Tibial nerve (tissue), 4 donors: Measurements from ENCODE around the gene KRTAP10-3. TPM values are rescaled to one million over a fixed set of nuclear protein-coding genes. Genes with fewer than 3 reads are reported as not detected.

Experiments
- DNase-seq, 2 donors: peaks; one replicate each; pipeline ENCODE4 v3.0.0-alpha.2; 2019; ENCODE audit warnings: low spot score in 2 of 2
- H3K27ac ChIP-seq, 4 donors: fragments of 200-600 bp; sonication (generic) in 3 of 4; one replicate each; pipeline ENCODE4 v1.5.1; 2017 to 2019; ENCODE audit warnings: mild to moderate bottlenecking in 1 of 4
- H3K27me3 ChIP-seq, 2 donors: fragments of 200-600 bp; sonication (generic) in 1 of 2; one replicate each; pipeline versions ENCODE4 v1.5.1 to v1.6.0; 2017 to 2019
- H3K36me3 ChIP-seq, 3 donors: fragments of 200-600 bp; sonication (generic); one replicate each; pipeline ENCODE4 v1.5.1; 2018 to 2019
- H3K4me1 ChIP-seq, 4 donors: fragments of 200-600 bp; sonication (generic) in 3 of 4; one replicate each; pipeline ENCODE4 v1.5.1; 2017 to 2019
- H3K4me3 ChIP-seq, 4 donors: fragments of 200-600 bp; sonication (generic) in 3 of 4; one replicate each; pipeline ENCODE4 v1.5.1; 2017 to 2019; ENCODE audit warnings: mild to moderate bottlenecking in 1 of 4, moderate library complexity in 1 of 4
- H3K9me3 ChIP-seq, 4 donors: fragments of 200-600 bp; sonication (generic) in 3 of 4; one replicate each; pipeline ENCODE4 v1.5.1; 2017 to 2019
- EP300 ChIP-seq, 2 donors: sonication (generic); formaldehyde crosslinking; IDR thresholded peaks; one replicate each; pipeline ENCODE4 v1.6.1; 2017; ENCODE audit warnings: antibody characterized with exemption in 2 of 2, mild to moderate bottlenecking in 1 of 2
- POLR2A ChIP-seq, 2 donors: fragments of 450-650 bp; IDR thresholded peaks; one replicate each; pipeline ENCODE4 v1.6.1; 2017; ENCODE audit warnings: antibody characterized with exemption in 2 of 2, mild to moderate bottlenecking in 2 of 2, moderate library complexity in 2 of 2
- WGBS, 2 donors: methylation state at CpG; one replicate each; pipeline ENCODE4 v1.1.5; 2018; 5-methylcytosine and 5-hydroxymethylcytosine counted together
- total RNA-seq, 4 donors: library from RNA; depleted of rRNA; stranded (reverse); fragments of >200 nt; gene quantifications; one replicate each; pipeline ENCODE4 v1.1.0, GENCODE V29; 2016
- TF ChIP-seq, protein P1 (sequence below), 5 experiments: fragments of 200-600 bp in 3 of 5; fragments of 450-650 bp in 2 of 5; sonication (generic) in 3 of 5; IDR thresholded peaks; one replicate each; pipeline ENCODE4 v1.5.1; 2016 to 2019; ENCODE audit warnings: antibody characterized with exemption in 5 of 5, mild to moderate bottlenecking in 3 of 5, moderate library complexity in 2 of 5

KRTAP10-3 gene
- total RNA-seq, 4 donors from 2014 or later: not detected

DNA sequence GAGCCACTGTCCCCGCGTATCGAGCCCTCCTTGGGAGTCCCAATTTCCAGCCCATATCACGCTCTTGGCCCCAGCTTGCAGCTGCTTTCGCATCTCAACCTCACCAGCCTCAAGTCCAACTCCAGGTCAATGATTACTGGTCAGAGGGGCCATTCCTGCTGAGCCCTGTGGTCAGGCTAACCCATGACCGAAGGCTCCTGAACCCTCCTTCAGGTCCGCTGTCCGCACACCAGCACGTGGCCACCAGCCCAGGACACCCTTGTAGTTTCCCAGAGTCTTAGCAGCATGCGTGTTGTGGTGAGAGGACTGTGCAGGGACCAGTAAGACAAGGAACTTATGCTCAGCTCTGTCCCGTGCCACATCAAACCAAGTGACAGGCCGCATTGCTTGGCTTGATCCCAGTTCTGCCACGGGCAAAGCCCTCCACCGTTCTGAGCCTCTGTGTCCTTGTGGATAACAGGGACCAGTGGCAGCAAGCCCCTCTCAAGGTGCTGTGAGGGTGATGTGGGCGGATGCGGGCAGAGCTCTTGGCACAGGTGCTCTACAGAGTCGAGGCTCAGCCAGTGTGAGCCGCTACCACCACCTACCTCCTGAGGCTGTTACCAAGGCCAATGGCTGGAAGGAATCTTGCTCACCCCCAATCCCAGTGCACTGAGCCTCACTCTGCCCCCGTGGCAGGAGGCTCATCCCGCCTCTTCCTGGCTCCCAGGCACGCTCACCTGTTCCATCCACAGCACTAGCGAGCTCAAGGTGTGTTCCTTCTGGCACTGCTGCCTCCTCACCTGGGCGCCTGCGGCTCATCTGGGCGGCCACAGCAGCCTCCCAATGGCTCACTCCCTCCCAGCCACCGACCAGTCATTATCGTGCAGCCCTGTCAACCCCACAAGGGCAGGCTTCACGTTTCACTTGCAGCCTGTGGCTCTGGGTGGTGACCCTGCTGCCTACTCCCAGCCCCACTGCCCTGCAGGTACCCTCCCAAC lies 39.0 kb downstream of the KRTAP10-3 start:
- H3K4me1 ChIP-seq: no peaks in the 10 kb centered on the region
- H3K36me3 ChIP-seq: no peaks in the 10 kb centered on the region
- no peak for DNase-seq
- 90 to 92% methylated on average over 28 of the region's 28 CpGs for WGBS, 2 donors
- no peaks in the 10 kb centered on the region for H3K27me3 ChIP-seq
- no peak overlapping the region for H3K4me3 ChIP-seq
- H3K9me3 ChIP-seq: no peaks in the 10 kb centered on the region
- TF ChIP-seq, protein P1, sequence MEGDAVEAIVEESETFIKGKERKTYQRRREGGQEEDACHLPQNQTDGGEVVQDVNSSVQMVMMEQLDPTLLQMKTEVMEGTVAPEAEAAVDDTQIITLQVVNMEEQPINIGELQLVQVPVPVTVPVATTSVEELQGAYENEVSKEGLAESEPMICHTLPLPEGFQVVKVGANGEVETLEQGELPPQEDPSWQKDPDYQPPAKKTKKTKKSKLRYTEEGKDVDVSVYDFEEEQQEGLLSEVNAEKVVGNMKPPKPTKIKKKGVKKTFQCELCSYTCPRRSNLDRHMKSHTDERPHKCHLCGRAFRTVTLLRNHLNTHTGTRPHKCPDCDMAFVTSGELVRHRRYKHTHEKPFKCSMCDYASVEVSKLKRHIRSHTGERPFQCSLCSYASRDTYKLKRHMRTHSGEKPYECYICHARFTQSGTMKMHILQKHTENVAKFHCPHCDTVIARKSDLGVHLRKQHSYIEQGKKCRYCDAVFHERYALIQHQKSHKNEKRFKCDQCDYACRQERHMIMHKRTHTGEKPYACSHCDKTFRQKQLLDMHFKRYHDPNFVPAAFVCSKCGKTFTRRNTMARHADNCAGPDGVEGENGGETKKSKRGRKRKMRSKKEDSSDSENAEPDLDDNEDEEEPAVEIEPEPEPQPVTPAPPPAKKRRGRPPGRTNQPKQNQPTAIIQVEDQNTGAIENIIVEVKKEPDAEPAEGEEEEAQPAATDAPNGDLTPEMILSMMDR (IDR thresholded peaks at IDR 0.05): no peak
- TF ChIP-seq EP300 (IDR thresholded peaks at IDR 0.05): no peak
- no peak for TF ChIP-seq POLR2A (IDR thresholded peaks at IDR 0.05)
- H3K27ac ChIP-seq: no peak overlapping the region

DNA sequence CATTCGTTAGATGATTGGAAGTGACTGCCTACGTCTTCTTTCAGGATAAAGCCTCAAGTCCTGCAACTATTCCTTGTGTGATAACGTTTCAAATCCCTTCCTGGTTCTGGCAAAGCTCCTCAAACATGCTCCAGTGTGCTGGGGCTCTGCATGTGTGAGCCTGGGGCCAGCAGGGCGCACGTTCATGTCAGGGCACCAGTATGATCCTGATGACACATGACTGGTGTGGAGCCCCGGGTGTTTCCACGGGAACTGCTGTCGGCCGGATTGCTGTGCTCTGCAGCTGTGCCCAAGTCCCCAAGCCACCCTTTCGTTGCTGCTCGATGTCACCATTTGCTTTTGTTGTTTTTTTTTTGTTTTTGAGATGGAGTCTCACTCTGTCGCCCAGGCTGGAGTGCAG lies 39.9 kb downstream of the KRTAP10-3 start:
- Histone ChIP-seq H3K27ac (no peak overlapping the region), H3K4me1 (no peaks in the 10 kb centered on the region), H3K9me3 (no peaks in the 10 kb centered on the region), H3K27me3 (no peaks in the 10 kb centered on the region), H3K36me3 (no peaks in the 10 kb centered on the region), H3K4me3 (no peak overlapping the region)
- TF ChIP-seq EP300 (IDR thresholded peaks at IDR 0.05): no peak
- TF ChIP-seq POLR2A (IDR thresholded peaks at IDR 0.05): no peak
- TF ChIP-seq, protein P1 (IDR thresholded peaks at IDR 0.05): no peak
- no peak for DNase-seq
- 72 to 78% methylated on average over 11 to 12 of the region's 12 CpGs for WGBS, 2 donors

DNA sequence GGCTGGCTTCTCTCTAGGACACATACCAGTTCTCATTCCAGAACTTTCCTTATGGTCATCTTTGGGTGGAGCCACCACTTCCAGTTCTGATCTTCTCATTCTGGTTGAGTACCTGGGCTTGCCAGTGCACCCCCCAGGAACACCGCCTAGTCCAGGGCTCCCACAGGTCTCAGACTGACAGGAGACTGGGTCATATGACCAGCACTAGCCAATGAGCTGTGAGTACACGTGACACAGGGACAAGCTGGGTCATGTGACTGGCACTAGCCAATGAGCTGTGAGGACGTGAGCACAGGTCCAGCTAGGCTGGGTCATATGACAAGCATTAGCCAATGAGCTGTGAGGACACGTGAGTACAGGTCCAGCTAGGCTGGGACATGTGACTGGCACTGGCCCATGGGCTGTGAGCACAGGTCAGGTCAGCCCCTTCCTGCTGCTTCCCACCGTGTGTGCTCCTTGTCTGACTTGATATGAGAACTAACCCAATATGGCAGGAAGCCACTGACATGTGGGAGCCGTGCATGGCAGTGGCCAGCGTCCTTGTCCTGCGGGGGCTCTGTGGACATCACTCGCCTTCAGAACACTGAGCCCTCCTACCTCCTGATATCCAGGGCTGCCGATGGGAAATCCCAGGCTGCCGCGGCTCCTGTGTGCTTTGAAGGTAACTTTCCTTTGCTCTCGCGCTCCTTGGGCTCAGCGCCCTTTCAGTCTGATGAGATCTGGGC lies 41.3 kb downstream of the KRTAP10-3 start:
- DNase-seq: no peak
- Histone ChIP-seq H3K36me3 (no peaks in the 10 kb centered on the region), H3K4me3 (no peak overlapping the region), H3K27me3 (peaks cover 0 to under 1% of the 10 kb centered on the region in 2 donors), H3K27ac (no peak overlapping the region), H3K4me1 (no peaks in the 10 kb centered on the region), H3K9me3 (no peaks in the 10 kb centered on the region)
- no peak for TF ChIP-seq POLR2A (IDR thresholded peaks at IDR 0.05)
- TF ChIP-seq, protein P1 (IDR thresholded peaks at IDR 0.05): no peak
- TF ChIP-seq EP300 (IDR thresholded peaks at IDR 0.05): no peak
- 79 to 90% methylated on average over 14 to 15 of the region's 15 CpGs for WGBS, 2 donors

DNA sequence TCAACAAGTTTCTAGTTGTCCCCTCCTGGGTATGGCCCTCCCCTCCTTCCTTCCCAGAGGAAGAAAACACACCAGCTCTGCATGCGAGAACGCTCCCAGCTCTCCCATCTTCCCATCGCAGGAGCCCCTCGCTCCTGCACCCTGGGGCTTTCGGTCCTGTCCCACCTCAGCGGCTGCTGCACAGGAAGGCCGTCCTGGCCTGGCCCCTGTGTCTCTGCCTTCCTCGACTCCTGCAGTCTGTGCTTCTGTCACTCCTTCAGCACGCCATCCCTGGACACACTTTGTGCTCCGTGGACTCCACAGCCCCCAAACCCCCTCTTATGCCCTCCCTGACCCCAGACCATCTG lies 41.8 kb downstream of the KRTAP10-3 start:
- DNase-seq: no peak
- Histone ChIP-seq H3K4me1 (no peaks in the 10 kb centered on the region), H3K9me3 (no peaks in the 10 kb centered on the region), H3K27ac (no peak overlapping the region), H3K27me3 (peaks cover 0 to 6% of the 10 kb centered on the region in 2 donors), H3K4me3 (no peak overlapping the region), H3K36me3 (no peaks in the 10 kb centered on the region)
- TF ChIP-seq EP300 (IDR thresholded peaks at IDR 0.05) (no peak), POLR2A (IDR thresholded peaks at IDR 0.05) (no peak)
- TF ChIP-seq, protein P1 (IDR thresholded peaks at IDR 0.05): no peak
- 81 to 89% methylated on average over 10 of the region's 10 CpGs for WGBS, 2 donors

DNA sequence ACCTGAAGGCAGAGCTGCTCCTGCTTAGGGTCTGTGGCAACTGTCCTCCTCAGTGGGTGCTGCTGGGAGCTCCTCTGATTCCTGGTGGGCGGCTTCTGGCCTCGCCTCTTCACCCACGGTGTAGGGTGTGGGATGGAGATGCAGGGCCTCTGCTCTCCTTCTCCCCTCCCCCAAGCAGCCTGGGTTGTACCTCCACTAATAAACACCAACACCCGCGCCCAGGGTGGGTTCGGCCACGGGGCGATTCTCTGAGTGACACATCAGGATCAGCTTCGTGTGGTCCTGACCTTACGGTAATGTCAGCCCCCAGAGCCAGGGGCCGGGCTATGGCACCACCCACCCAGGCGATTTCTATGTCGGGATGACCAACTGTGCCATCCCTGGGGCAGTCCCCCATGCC lies 42.3 kb downstream of the KRTAP10-3 start:
- Histone ChIP-seq H3K9me3 (no peaks in the 10 kb centered on the region), H3K27ac (no peak overlapping the region), H3K27me3 (peaks cover 0 to 10% of the 10 kb centered on the region in 2 donors), H3K36me3 (no peaks in the 10 kb centered on the region), H3K4me1 (no peaks in the 10 kb centered on the region), H3K4me3 (no peak overlapping the region)
- WGBS, 2 donors: 79 to 88% methylated on average over 11 to 13 of the region's 13 CpGs
- TF ChIP-seq EP300 (IDR thresholded peaks at IDR 0.05) (no peak), POLR2A (IDR thresholded peaks at IDR 0.05) (no peak)
- TF ChIP-seq, protein P1 (IDR thresholded peaks at IDR 0.05): no peak
- no peak for DNase-seq
